ENCODE results near the gene CST3. TPM values are rescaled to one million over a fixed set of nuclear protein-coding genes. Genes with fewer than 3 reads are reported as not detected.
"Not testable (repeated sequence)": the region's sequence is repeated elsewhere in the genome, so short reads cannot be mapped to it uniquely, and the experiment has no call there.

CST3 gene
- total and polyA plus RNA-seq, 3 donors from 2014 or later = 1,703 to 4,272 (median 3,145) TPM

GRCh38 chr20:23663180-23663579 lies 25.4 kb upstream of the CST3 start:
- TF ChIP-seq CTCF (IDR thresholded peaks at IDR 0.05) (no peak), POLR2A (IDR thresholded peaks at IDR 0.05) (no peak)
- Histone ChIP-seq H3K27ac (no peak overlapping the region), H3K27me3 (no peaks in the 10 kb centered on the region), H3K36me3 (ENCODE audit: low read depth, missing control alignments) (no peaks in the 10 kb centered on the region), H3K9me3 (no peaks in the 10 kb centered on the region), H3K4me1 (peaks cover 9% of the 10 kb centered on the region), H3K4me3 (no peak overlapping the region)
- intact Hi-C loops (cut with DNase I; ENCODE audit: low total_unique reads) = no loop called here
- no peak for DNase-seq
- WGBS, 2 donors = 72 to 87% methylated on average over 6 of the region's 6 CpGs

GRCh38 chr20:23662276-23662870 lies 24.6 kb upstream of the CST3 start:
- intact Hi-C loops (cut with DNase I; ENCODE audit: low total_unique reads) = no loop called here
- Histone ChIP-seq H3K9me3 (no peaks in the 10 kb centered on the region), H3K27me3 (no peaks in the 10 kb centered on the region)

GRCh38 chr20:23661002-23661429 lies 23.3 kb upstream of the CST3 start:
- intact Hi-C loops (cut with DNase I; ENCODE audit: low total_unique reads) = no loop called here
- peaks cover 12% of the 10 kb centered on the region for H3K4me1 ChIP-seq
- 93 to 95% methylated on average over 6 of the region's 6 CpGs for WGBS, 2 donors

More at GRCh38 chr20:23662276-23662870, 24.6 kb upstream of the CST3 start:
- WGBS, 2 donors = 96% methylated on average over 7 to 9 of the region's 9 CpGs
- TF ChIP-seq CTCF (IDR thresholded peaks at IDR 0.05) (no peak), POLR2A (IDR thresholded peaks at IDR 0.05) (no peak)
- no peak for DNase-seq
- Histone ChIP-seq H3K4me3 (no peak overlapping the region), H3K36me3 (ENCODE audit: low read depth, missing control alignments) (no peaks in the 10 kb centered on the region), H3K4me1 (peaks cover 5% of the 10 kb centered on the region), H3K27ac (no peak overlapping the region)

DNA sequence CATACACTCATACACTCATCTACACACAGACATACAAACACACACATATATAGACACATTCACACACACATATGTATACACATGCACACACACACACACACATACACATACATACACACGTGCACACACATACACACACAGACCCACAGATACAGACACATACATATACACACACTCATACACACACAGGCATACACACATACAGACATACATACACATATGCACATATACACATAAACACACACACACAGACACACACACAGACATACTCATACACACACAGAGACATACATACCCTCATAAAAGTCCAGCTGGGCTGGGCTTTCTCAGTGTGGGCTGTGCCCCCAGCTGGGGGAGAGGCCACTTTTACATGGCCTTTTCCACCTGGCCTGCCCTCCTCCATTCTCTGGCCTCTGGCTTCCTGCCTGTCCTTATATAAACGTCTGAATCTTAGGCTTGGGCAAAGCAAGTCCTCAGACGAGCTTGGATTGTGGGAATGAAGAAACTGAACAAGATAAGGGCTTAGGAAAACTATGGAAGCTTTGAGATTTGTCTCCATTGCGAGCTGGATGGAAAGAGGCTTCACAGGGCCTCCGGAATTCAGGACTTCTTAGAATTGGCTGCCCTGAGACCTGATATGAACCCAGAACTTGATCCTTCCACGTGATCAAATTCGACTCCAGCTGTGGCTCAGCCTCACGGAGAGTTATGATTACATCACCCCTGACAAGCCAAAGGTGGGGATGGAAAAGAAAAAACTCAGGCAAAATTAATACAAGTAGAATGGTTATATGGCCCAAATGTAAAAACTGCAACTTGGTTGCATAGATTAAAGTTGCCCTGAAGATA lies 22.5 kb upstream of the CST3 start:
- TF ChIP-seq POLR2A (IDR thresholded peaks at IDR 0.05) (no peak), CTCF (IDR thresholded peaks at IDR 0.05) (no peak)
- WGBS, 2 donors = 47 to 49% methylated on average over 8 of the region's 8 CpGs
- Histone ChIP-seq H3K9me3 (no peaks in the 10 kb centered on the region), H3K27me3 (no peaks in the 10 kb centered on the region), H3K4me1 (peaks cover 19% of the 10 kb centered on the region), H3K27ac (peak overlapping the region in 1 of 2 donors; percentile 29), H3K4me3 (no peak overlapping the region), H3K36me3 (ENCODE audit: low read depth, missing control alignments) (no peaks in the 10 kb centered on the region)
- intact Hi-C loops (cut with DNase I; ENCODE audit: low total_unique reads) = no loop called here
- DNase-seq = no peak

More at GRCh38 chr20:23661002-23661429, 23.3 kb upstream of the CST3 start:
- Histone ChIP-seq H3K27ac (no peak overlapping the region), H3K4me3 (no peak overlapping the region), H3K36me3 (ENCODE audit: low read depth, missing control alignments) (no peaks in the 10 kb centered on the region), H3K27me3 (no peaks in the 10 kb centered on the region), H3K9me3 (no peaks in the 10 kb centered on the region)
- TF ChIP-seq CTCF (IDR thresholded peaks at IDR 0.05) (no peak), POLR2A (IDR thresholded peaks at IDR 0.05) (no peak)
- DNase-seq = no peak

DNA sequence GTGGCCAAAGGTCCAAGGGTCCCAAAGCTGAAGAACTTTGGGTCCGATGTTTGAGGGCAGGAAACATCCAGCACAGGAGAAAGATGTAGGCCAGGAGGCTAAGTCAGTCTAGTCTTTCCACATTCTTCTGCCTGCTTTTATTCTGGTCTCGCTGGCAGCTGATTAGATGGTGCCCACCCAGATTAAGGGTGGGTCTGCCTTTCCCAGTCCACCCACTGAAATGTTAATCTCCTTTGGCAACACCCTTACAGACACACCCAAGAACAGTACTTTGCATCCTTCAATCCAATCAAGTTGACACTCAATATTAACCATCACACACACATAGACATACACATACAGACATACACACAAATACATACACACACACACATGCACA lies 21.8 kb upstream of the CST3 start:
- H3K36me3 ChIP-seq (ENCODE audit: low read depth, missing control alignments); intact Hi-C loops (cut with DNase I; ENCODE audit: low total_unique reads); H3K9me3 ChIP-seq; H3K4me3 ChIP-seq; H3K27ac ChIP-seq; DNase-seq; H3K27me3 ChIP-seq: not testable (repeated sequence)
- 87 to 98% methylated on average over 2 of the region's 2 CpGs for WGBS, 2 donors
- peaks cover 21% of the 10 kb centered on the region for H3K4me1 ChIP-seq
